ENCODE results near the gene SETD4.

Gene SETD4

GRCh38 chr21:35991131-35991530, 69.2 kb downstream of the SETD4 start:
- no peaks in the 10 kb centered on the region; the same call in 1 of the 2 replicates for H3K27me3 ChIP-seq (replicated peaks; ENCODE audit: control insufficient read depth, insufficient read depth, low read length)
- no peaks in the 10 kb centered on the region for H3K36me3 ChIP-seq (ENCODE audit: control insufficient read depth, insufficient read depth, low read length)
- no peak for DNase-seq (ENCODE audit: extremely low read depth, insufficient read length)
- no peak for TF ChIP-seq CTCF (IDR thresholded peaks at IDR 0.05; ENCODE audit: insufficient read depth, low read length, poor library complexity, severe bottlenecking)
- H3K4me3 ChIP-seq (replicated peaks; ENCODE audit: low read depth, low read length), result no peak overlapping the region

- Histone ChIP-seq H3K4me3 (replicated peaks; ENCODE audit: low read depth, low read length) (no peak overlapping the region), H3K36me3 (ENCODE audit: control insufficient read depth, insufficient read depth, low read length) (no peaks in the 10 kb centered on the region), H3K27me3 (replicated peaks; ENCODE audit: control insufficient read depth, insufficient read depth, low read length) (no peaks in the 10 kb centered on the region; the same call in 1 of the 2 replicates)
- no peak for TF ChIP-seq CTCF (IDR thresholded peaks at IDR 0.05; ENCODE audit: insufficient read depth, low read length, poor library complexity, severe bottlenecking)
- DNase-seq (ENCODE audit: extremely low read depth, insufficient read length), result no peak
Observed at GRCh38 chr21:35990609-35991008, 69.7 kb downstream of the SETD4 start.

- Histone ChIP-seq H3K36me3 (ENCODE audit: control insufficient read depth, insufficient read depth, low read length) (no peaks in the 10 kb centered on the region), H3K27me3 (replicated peaks; ENCODE audit: control insufficient read depth, insufficient read depth, low read length) (no peaks in the 10 kb centered on the region; the same call in 1 of the 2 replicates), H3K4me3 (replicated peaks; ENCODE audit: low read depth, low read length) (no peak overlapping the region)
- DNase-seq (ENCODE audit: extremely low read depth, insufficient read length), result no peak
- no peak for TF ChIP-seq CTCF (IDR thresholded peaks at IDR 0.05; ENCODE audit: insufficient read depth, low read length, poor library complexity, severe bottlenecking)
Observed at GRCh38 chr21:35989138-35989735, 71.1 kb downstream of the SETD4 start.

GRCh38 chr21:35988416-35989137, 71.7 kb downstream of the SETD4 start:
- H3K27me3 ChIP-seq (replicated peaks; ENCODE audit: control insufficient read depth, insufficient read depth, low read length), result no peaks in the 10 kb centered on the region; the same call in 1 of the 2 replicates
- no peak for DNase-seq (ENCODE audit: extremely low read depth, insufficient read length)
- TF ChIP-seq CTCF (IDR thresholded peaks at IDR 0.05; ENCODE audit: insufficient read depth, low read length, poor library complexity, severe bottlenecking), result no peak
- H3K4me3 ChIP-seq (replicated peaks; ENCODE audit: low read depth, low read length), result no peak overlapping the region
- no peaks in the 10 kb centered on the region for H3K36me3 ChIP-seq (ENCODE audit: control insufficient read depth, insufficient read depth, low read length)

- Histone ChIP-seq H3K36me3 (ENCODE audit: control insufficient read depth, insufficient read depth, low read length) (no peaks in the 10 kb centered on the region), H3K27me3 (replicated peaks; ENCODE audit: control insufficient read depth, insufficient read depth, low read length) (no peaks in the 10 kb centered on the region; the same call in 1 of the 2 replicates), H3K4me3 (replicated peaks; ENCODE audit: low read depth, low read length) (no peak overlapping the region)
- no peak for DNase-seq (ENCODE audit: extremely low read depth, insufficient read length)
- no peak for TF ChIP-seq CTCF (IDR thresholded peaks at IDR 0.05; ENCODE audit: insufficient read depth, low read length, poor library complexity, severe bottlenecking)
Observed at GRCh38 chr21:35987475-35987874, 72.9 kb downstream of the SETD4 start.

Measured in GM06990 (cell line).